Endothelial cell (in vitro differentiated cells): Measurements from ENCODE around the gene MEIOB. TPM values are rescaled to one million over a fixed set of nuclear protein-coding genes. Genes with fewer than 3 reads are reported as not detected.
A peak's percentile ranks its signal among the peaks of the same experiment; 100 is the strongest.

Experiments used
- DNase-seq: peaks from one replicate; pipeline ENCODE4 v3.0.0; 2021; ENCODE audit warnings: low spot score
- H3K27ac Mint-ChIP-seq: one replicate; pipeline ENCODE4 v1.8.0; 2021; ENCODE audit warnings: mixed read lengths, inconsistent platforms; ENCODE audit not compliant: unreplicated experiment
- H3K27me3 Mint-ChIP-seq: one replicate; pipeline ENCODE4 v1.8.0; 2021; ENCODE audit warnings: mild to moderate bottlenecking, moderate library complexity, mixed read lengths, inconsistent platforms; ENCODE audit not compliant: unreplicated experiment
- H3K36me3 Mint-ChIP-seq: one replicate; pipeline ENCODE4 v1.8.0; 2021; ENCODE audit warnings: mild to moderate bottlenecking, low read depth, mixed read lengths, inconsistent platforms; ENCODE audit not compliant: unreplicated experiment
- H3K4me1 Mint-ChIP-seq: one replicate; pipeline ENCODE4 v1.8.0; 2021; ENCODE audit warnings: mild to moderate bottlenecking, mixed read lengths, inconsistent platforms; ENCODE audit not compliant: unreplicated experiment
- H3K4me3 Mint-ChIP-seq: one replicate; pipeline ENCODE4 v1.8.0; 2021; ENCODE audit warnings: mild to moderate bottlenecking, mixed read lengths, inconsistent platforms; ENCODE audit not compliant: unreplicated experiment
- H3K9me3 Mint-ChIP-seq: one replicate; pipeline ENCODE4 v1.8.0; 2021; ENCODE audit warnings: mixed read lengths, inconsistent platforms; ENCODE audit not compliant: unreplicated experiment
- CTCF ChIP-seq: fragments of 200-600 bp; sonication (generic); IDR thresholded peaks from one replicate; pipeline ENCODE4 v1.5.0; 2021; ENCODE audit warnings: antibody characterized with exemption; ENCODE audit not compliant: unreplicated experiment
- total RNA-seq: library from RNA; stranded (reverse); fragmentation: NEBNext Ultra II Directional; extraction: Animal tissue kit (Norgen Biotek cat#: 25700); gene quantifications from one replicate; pipeline ENCODE4 v1.2.1, GENCODE V29; 2021; ENCODE audit not compliant: unreplicated experiment

Gene MEIOB
- total RNA-seq, 1 donor from 2014 or later: not detected

- Mint-ChIP-seq H3K4me1 (peaks cover 1% of the 10 kb centered on the region), H3K9me3 (no peaks in the 10 kb centered on the region), H3K36me3 (peaks cover 5% of the 10 kb centered on the region), H3K27me3 (no peaks in the 10 kb centered on the region), H3K27ac (no peak overlapping the region), H3K4me3 (no peak overlapping the region)
- no peak for DNase-seq
- TF ChIP-seq CTCF: no peak
Measured at GRCh38 chr16:1834096-1834495, 37.9 kb downstream of the MEIOB start.

- TF ChIP-seq CTCF: no peak
- H3K36me3 Mint-ChIP-seq: peaks cover 5% of the 10 kb centered on the region
- H3K4me3 Mint-ChIP-seq: no peak overlapping the region
- H3K9me3 Mint-ChIP-seq: no peaks in the 10 kb centered on the region
- peaks cover 7% of the 10 kb centered on the region for H3K4me1 Mint-ChIP-seq
- DNase-seq: no peak
- H3K27me3 Mint-ChIP-seq: no peaks in the 10 kb centered on the region
- no peak overlapping the region for H3K27ac Mint-ChIP-seq
Measured at GRCh38 chr16:1832838-1833454, 39.0 kb downstream of the MEIOB start.

- Mint-ChIP-seq H3K4me3 (peak overlapping the region; percentile 8), H3K27me3 (no peaks in the 10 kb centered on the region), H3K4me1 (peaks cover 14% of the 10 kb centered on the region), H3K36me3 (peaks cover 5% of the 10 kb centered on the region), H3K27ac (no peak overlapping the region), H3K9me3 (no peaks in the 10 kb centered on the region)
- no peak for TF ChIP-seq CTCF
- DNase-seq: no peak
Measured at GRCh38 chr16:1831186-1832075, 40.5 kb downstream of the MEIOB start.

- no peak for TF ChIP-seq CTCF
- H3K27me3 Mint-ChIP-seq: no peaks in the 10 kb centered on the region
- peaks cover 14% of the 10 kb centered on the region for H3K4me1 Mint-ChIP-seq
- H3K36me3 Mint-ChIP-seq: peaks cover 5% of the 10 kb centered on the region
- no peak overlapping the region for H3K27ac Mint-ChIP-seq
- no peaks in the 10 kb centered on the region for H3K9me3 Mint-ChIP-seq
- H3K4me3 Mint-ChIP-seq: no peak overlapping the region
- no peak for DNase-seq
Measured at GRCh38 chr16:1830213-1830612, 41.8 kb downstream of the MEIOB start.
